Fibroblast of lung (primary cell): ENCODE measurements around the gene DPYSL3.

ENCODE experiments used
- EZH2 ChIP-seq: IDR thresholded peaks from 2 replicates; pipeline ENCODE4 v1.5.1; 2012; ENCODE audit warnings: low read length, control low read depth, mild to moderate bottlenecking; ENCODE audit errors: missing control alignments
- TF ChIP-seq, protein P1 (sequence below), 2 donors: IDR thresholded peaks in 1 of 2; conservative IDR thresholded peaks in 1 of 2; 1 replicate in 1 of 2; 2 replicates in 1 of 2; pipeline ENCODE4 v1.5.1; 2011 to 2012; ENCODE audit warnings: low read length in 2 of 2, control low read depth in 1 of 2, inconsistent platforms in 1 of 2, low read depth in 1 of 2, mild to moderate bottlenecking in 1 of 2

DNA sequence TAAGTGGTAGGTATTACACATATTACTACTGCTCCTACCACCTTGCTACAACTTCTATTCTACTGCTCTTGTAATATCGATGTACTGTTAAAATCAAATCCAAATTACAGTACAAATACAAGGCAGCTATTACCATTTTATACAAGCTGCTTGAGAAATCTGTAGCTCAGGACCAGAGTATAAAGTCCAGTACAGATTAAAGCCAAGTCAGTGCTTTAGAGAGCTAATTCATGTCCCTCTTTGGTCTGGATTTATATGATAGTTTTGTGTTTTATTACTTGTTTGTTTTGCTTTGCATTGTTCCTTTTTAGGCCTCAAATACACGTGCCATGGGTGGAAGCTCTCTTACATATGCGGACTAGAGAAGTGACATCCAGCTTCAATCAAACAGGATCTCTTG is 75.8 kb downstream of the DPYSL3 start:
- TF ChIP-seq, protein P1, sequence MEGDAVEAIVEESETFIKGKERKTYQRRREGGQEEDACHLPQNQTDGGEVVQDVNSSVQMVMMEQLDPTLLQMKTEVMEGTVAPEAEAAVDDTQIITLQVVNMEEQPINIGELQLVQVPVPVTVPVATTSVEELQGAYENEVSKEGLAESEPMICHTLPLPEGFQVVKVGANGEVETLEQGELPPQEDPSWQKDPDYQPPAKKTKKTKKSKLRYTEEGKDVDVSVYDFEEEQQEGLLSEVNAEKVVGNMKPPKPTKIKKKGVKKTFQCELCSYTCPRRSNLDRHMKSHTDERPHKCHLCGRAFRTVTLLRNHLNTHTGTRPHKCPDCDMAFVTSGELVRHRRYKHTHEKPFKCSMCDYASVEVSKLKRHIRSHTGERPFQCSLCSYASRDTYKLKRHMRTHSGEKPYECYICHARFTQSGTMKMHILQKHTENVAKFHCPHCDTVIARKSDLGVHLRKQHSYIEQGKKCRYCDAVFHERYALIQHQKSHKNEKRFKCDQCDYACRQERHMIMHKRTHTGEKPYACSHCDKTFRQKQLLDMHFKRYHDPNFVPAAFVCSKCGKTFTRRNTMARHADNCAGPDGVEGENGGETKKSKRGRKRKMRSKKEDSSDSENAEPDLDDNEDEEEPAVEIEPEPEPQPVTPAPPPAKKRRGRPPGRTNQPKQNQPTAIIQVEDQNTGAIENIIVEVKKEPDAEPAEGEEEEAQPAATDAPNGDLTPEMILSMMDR (conservative IDR thresholded peaks at IDR 0.05 in 1 of 2, IDR thresholded peaks at IDR 0.05 in 1 of 2; ENCODE audit: low read depth in 1 of 2, low read length in 2 of 2), result no peak
- TF ChIP-seq EZH2, result no peak
